CD8-positive, alpha-beta memory T cell (primary cell): Measurements from ENCODE around the gene CLDND2. TPM values are rescaled to one million over a fixed set of nuclear protein-coding genes. Genes with fewer than 3 reads are reported as not detected.
"Not testable (repeated sequence)": the region's sequence is repeated elsewhere in the genome, so short reads cannot be mapped to it uniquely, and the experiment has no call there.

ENCODE experiments used
- CTCF ChIA-PET: fragments of 350-600 bp; sonication (Branson Sonifier 250); formaldehyde crosslinking; loops from one replicate; lab custom pipeline; 2021; ENCODE audit warnings: antibody characterized with exemption; lab: Charles Lee
- POLR2A ChIA-PET: fragments of 350-600 bp; sonication (Branson Sonifier 250); formaldehyde crosslinking; loops from one replicate; lab custom pipeline; 2021; ENCODE audit warnings: antibody characterized with exemption; lab: Charles Lee
- DNase-seq, 5 donors: peaks; one replicate each; pipeline versions ENCODE4 v3.0.0 to v3.0.0-alpha.2; 2020 to 2022; ENCODE audit warnings: mixed read lengths in 1 of 5
- H3K27ac ChIP-seq: one replicate; pipeline ENCODE4 v1.7.0; 2013; ENCODE audit warnings: low read depth, mild to moderate bottlenecking, low read length, moderate library complexity
- H3K27me3 ChIP-seq: 2 replicates; pipeline ENCODE4 v1.7.0; 2013; ENCODE audit warnings: low read length, mild to moderate bottlenecking; ENCODE audit not compliant: insufficient read depth, poor library complexity, severe bottlenecking
- H3K36me3 ChIP-seq: 2 replicates; pipeline ENCODE4 v1.7.0; 2013; ENCODE audit warnings: mild to moderate bottlenecking, low read length, moderate library complexity; ENCODE audit not compliant: insufficient read depth
- H3K4me1 ChIP-seq: 2 replicates; pipeline ENCODE4 v1.7.0; 2013; ENCODE audit warnings: mild to moderate bottlenecking, low read length, moderate library complexity; ENCODE audit not compliant: insufficient read depth
- H3K4me3 ChIP-seq: 2 replicates; pipeline ENCODE4 v1.7.0; 2013; ENCODE audit warnings: mild to moderate bottlenecking, low read length
- H3K9me3 ChIP-seq: 2 replicates; pipeline ENCODE4 v1.7.0; 2013; ENCODE audit warnings: mild to moderate bottlenecking, low read length
- H3K27ac Mint-ChIP-seq, 8 donors: one replicate each; pipeline ENCODE4 v1.8.0; 2020 to 2021; ENCODE audit warnings: mixed read lengths in 8 of 8, mild to moderate bottlenecking in 6 of 8, inconsistent platforms in 3 of 8, moderate library complexity in 3 of 8
- H3K27me3 Mint-ChIP-seq, 2 donors: one replicate each; pipeline ENCODE4 v1.8.0; 2020 to 2021; ENCODE audit warnings: mixed read lengths in 2 of 2, mild to moderate bottlenecking in 1 of 2, moderate library complexity in 1 of 2
- H3K36me3 Mint-ChIP-seq, 3 donors: one replicate each; pipeline ENCODE4 v1.8.0; 2020 to 2021; ENCODE audit warnings: mixed read lengths in 3 of 3, inconsistent platforms in 1 of 3, mild to moderate bottlenecking in 1 of 3
- H3K4me1 Mint-ChIP-seq, 3 donors: one replicate each; pipeline ENCODE4 v1.8.0; 2020 to 2021; ENCODE audit warnings: mixed read lengths in 3 of 3, inconsistent platforms in 1 of 3, mild to moderate bottlenecking in 1 of 3
- H3K4me3 Mint-ChIP-seq, 7 donors: one replicate each; pipeline ENCODE4 v1.8.0; 2020 to 2021; ENCODE audit warnings: mixed read lengths in 7 of 7, mild to moderate bottlenecking in 6 of 7, moderate library complexity in 4 of 7, inconsistent platforms in 2 of 7
- H3K9me3 Mint-ChIP-seq, 5 donors: one replicate each; pipeline ENCODE4 v1.8.0; 2020 to 2022; ENCODE audit warnings: mixed read lengths in 5 of 5, mild to moderate bottlenecking in 3 of 5, moderate library complexity in 2 of 5, inconsistent platforms in 1 of 5
- polyA plus RNA-seq: library from polyadenylated mRNA; unstranded; fragments of 300-500 nt; fragmentation: Illumina TruSeq; gene quantifications from one replicate; pipeline ENCODE4 v1.2.3, GENCODE V29; 2021
- total RNA-seq, 2 experiments: library from RNA; stranded (reverse); gene quantifications; one replicate each; pipeline ENCODE4 v1.2.3, GENCODE V29; 2021

The CLDND2 gene
- total and polyA plus RNA-seq, 3 experiments from 2014 or later = 1.5 to 25.0 (median 24.9) TPM

- DNase-seq = no peak
- Histone ChIP-seq H3K4me3 (no peak overlapping the region), H3K27ac (no peak overlapping the region), H3K4me1 (no peaks in the 10 kb centered on the region), H3K27me3 (no peaks in the 10 kb centered on the region), H3K36me3 (no peaks in the 10 kb centered on the region), H3K9me3 (peaks cover 5% of the 10 kb centered on the region)
- Mint-ChIP-seq H3K27me3 (no peaks in the 10 kb centered on the region), H3K36me3 (peaks cover 0 to 19% (median 3%) of the 10 kb centered on the region in 3 donors), H3K4me1 (peaks cover 0 to 8% (median 7%) of the 10 kb centered on the region in 3 donors), H3K27ac (no peak overlapping the region), H3K4me3 (no peak overlapping the region), H3K9me3 (peaks cover 5 to 17% (median 14%) of the 10 kb centered on the region in 5 donors)
- ChIA-PET CTCF (interaction anchor here (1.1 to 3.1 kb wide), 2 partner anchors 19 to 64 kb away, joined by 3 to 10 read pairs; no protein-coding TSS in a partner anchor), POLR2A (no interaction called here)
Measured at GRCh38 chr19:51402117-51402516, 33.3 kb upstream of the CLDND2 start.

GRCh38 chr19:51399936-51400335, 31.1 kb upstream of the CLDND2 start:
- H3K36me3 Mint-ChIP-seq = peaks cover 0 to 19% (median 3%) of the 10 kb centered on the region in 3 donors
- H3K27ac Mint-ChIP-seq, POLR2A ChIA-PET, H3K27me3 Mint-ChIP-seq, H3K4me3 Mint-ChIP-seq, H3K4me3 ChIP-seq, H3K9me3 ChIP-seq, H3K27ac ChIP-seq, DNase-seq, H3K36me3 ChIP-seq, H3K27me3 ChIP-seq, H3K4me1 ChIP-seq: not testable (repeated sequence)
- peaks cover 5 to 15% (median 14%) of the 10 kb centered on the region in 5 donors for H3K9me3 Mint-ChIP-seq
- CTCF ChIA-PET = interaction anchor here (1.3 to 1.8 kb wide), 3 partner anchors 13 to 32 kb away, joined by 3 to 4 read pairs (median 3); partner anchors contain the start of gene LIM2
- peaks cover 14 to 21% (median 20%) of the 10 kb centered on the region in 3 donors for H3K4me1 Mint-ChIP-seq

GRCh38 chr19:51399231-51399630, 30.4 kb upstream of the CLDND2 start:
- H3K27ac ChIP-seq = no peak overlapping the region
- H3K27ac Mint-ChIP-seq = no peak overlapping the region
- H3K4me1 Mint-ChIP-seq = peaks cover 21 to 28% (median 27%) of the 10 kb centered on the region in 3 donors
- no peak overlapping the region for H3K4me3 ChIP-seq
- H3K27me3 Mint-ChIP-seq = peaks cover 0 to 2% of the 10 kb centered on the region in 2 donors
- no peaks in the 10 kb centered on the region for H3K36me3 ChIP-seq
- no peaks in the 10 kb centered on the region for H3K27me3 ChIP-seq
- ChIA-PET POLR2A (no interaction called here), CTCF (interaction anchor here (0.6 to 1.8 kb wide), 6 partner anchors 8 to 57 kb away, joined by 3 to 6 read pairs (median 3); partner anchors contain the start of genes LIM2 and VSIG10L)
- H3K36me3 Mint-ChIP-seq = peaks cover 0 to 19% (median 3%) of the 10 kb centered on the region in 3 donors
- peaks cover 5% of the 10 kb centered on the region for H3K9me3 ChIP-seq
- H3K9me3 Mint-ChIP-seq = peaks cover 5 to 15% (median 14%) of the 10 kb centered on the region in 5 donors
- no peak for DNase-seq
- peaks cover 12% of the 10 kb centered on the region for H3K4me1 ChIP-seq
- no peak overlapping the region for H3K4me3 Mint-ChIP-seq

GRCh38 chr19:51398096-51398704, 29.4 kb upstream of the CLDND2 start:
- Mint-ChIP-seq H3K36me3 (peaks cover 0 to 13% (median 3%) of the 10 kb centered on the region in 3 donors), H3K4me1 (peaks cover 28 to 34% (median 33%) of the 10 kb centered on the region in 3 donors), H3K27me3 (peaks cover 0 to 2% of the 10 kb centered on the region in 2 donors), H3K9me3 (peaks cover 5 to 13% (median 9%) of the 10 kb centered on the region in 5 donors), H3K4me3 (no peak overlapping the region), H3K27ac (peak overlapping the region in 3 of 8 donors; percentile 21 to 83 (median 22))
- ChIA-PET CTCF (interaction anchor here (0.6 to 2.0 kb wide), 9 partner anchors 12 to 1713 kb away, joined by 3 to 7 read pairs (median 3); partner anchors contain the start of gene VSIG10L), POLR2A (no interaction called here)
- Histone ChIP-seq H3K36me3 (no peaks in the 10 kb centered on the region), H3K4me3 (no peak overlapping the region), H3K27ac (no peak overlapping the region), H3K4me1 (peaks cover 17% of the 10 kb centered on the region), H3K27me3 (no peaks in the 10 kb centered on the region), H3K9me3 (peaks cover 5% of the 10 kb centered on the region)
- DNase-seq = peak in 1 of 5 donors; percentile 28

- H3K4me1 Mint-ChIP-seq = peaks cover 32 to 37% (median 36%) of the 10 kb centered on the region in 3 donors
- not testable (repeated sequence) for H3K4me3 ChIP-seq, H3K27ac ChIP-seq, H3K27me3 Mint-ChIP-seq, H3K27me3 ChIP-seq, H3K9me3 Mint-ChIP-seq, H3K9me3 ChIP-seq, DNase-seq, H3K36me3 Mint-ChIP-seq, H3K36me3 ChIP-seq, H3K4me3 Mint-ChIP-seq
- ChIA-PET POLR2A (interaction anchor here (0.7 kb wide), 1 partner anchor 28 kb away, joined by 13 read pairs; no protein-coding TSS in a partner anchor), CTCF (interaction anchor here (0.6 to 2.0 kb wide), 7 partner anchors 28 to 347 kb away, joined by 3 to 7 read pairs (median 3); no protein-coding TSS in a partner anchor)
- H3K27ac Mint-ChIP-seq = peak overlapping the region in 3 of 8 donors; percentile 70 to 78 (median 74)
- peaks cover 17% of the 10 kb centered on the region for H3K4me1 ChIP-seq
Measured at GRCh38 chr19:51397453-51397852, 28.6 kb upstream of the CLDND2 start.

- H3K4me1 Mint-ChIP-seq = peaks cover 37 to 42% (median 40%) of the 10 kb centered on the region in 3 donors
- ChIA-PET CTCF (interaction anchor here (0.7 to 3.3 kb wide), 6 partner anchors 21 to 55 kb away, joined by 3 to 10 read pairs (median 6); partner anchors contain the start of genes CLDND2, NKG7 and VSIG10L), POLR2A (interaction anchor here (1.6 to 3.2 kb wide), 3 partner anchors 24 to 28 kb away, joined by 8 to 18 read pairs (median 17); partner anchors contain the start of genes CLDND2 and NKG7)
- no peaks in the 10 kb centered on the region for H3K36me3 Mint-ChIP-seq
- Histone ChIP-seq H3K36me3 (no peaks in the 10 kb centered on the region), H3K4me3 (no peak overlapping the region), H3K27ac (no peak overlapping the region), H3K27me3 (no peaks in the 10 kb centered on the region), H3K4me1 (peaks cover 17% of the 10 kb centered on the region), H3K9me3 (no peaks in the 10 kb centered on the region)
- peaks cover 0 to 2% of the 10 kb centered on the region in 2 donors for H3K27me3 Mint-ChIP-seq
- H3K9me3 Mint-ChIP-seq = no peaks in the 10 kb centered on the region
- H3K27ac Mint-ChIP-seq = peak overlapping the region in 7 of 8 donors; percentile 12 to 97 (median 87)
- peak overlapping the region in 1 of 7 donors; percentile 22 for H3K4me3 Mint-ChIP-seq
- no peak for DNase-seq
Measured at GRCh38 chr19:51396175-51396574, 27.4 kb upstream of the CLDND2 start.

- Mint-ChIP-seq H3K27ac (peak overlapping the region; percentile 86 to 98 (median 94)), H3K27me3 (peaks cover 0 to 2% of the 10 kb centered on the region in 2 donors), H3K36me3 (no peaks in the 10 kb centered on the region), H3K4me3 (peak overlapping the region; percentile 80 to 90 (median 85)), H3K9me3 (no peaks in the 10 kb centered on the region), H3K4me1 (peaks cover 45 to 53% (median 48%) of the 10 kb centered on the region in 3 donors)
- POLR2A ChIA-PET = interaction anchor here (0.7 to 3.2 kb wide), 4 partner anchors 13 to 26 kb away, joined by 3 to 18 read pairs (median 10); partner anchors contain the start of genes CLDND2 and NKG7
- Histone ChIP-seq H3K4me1 (peaks cover 17% of the 10 kb centered on the region), H3K9me3 (no peaks in the 10 kb centered on the region), H3K4me3 (peak overlapping the region; percentile 70), H3K27ac (peak overlapping the region; percentile 78), H3K36me3 (no peaks in the 10 kb centered on the region), H3K27me3 (no peaks in the 10 kb centered on the region)
- peak; percentile 85 to 91 (median 85) for DNase-seq
- CTCF ChIA-PET = interaction anchor here (0.9 to 3.3 kb wide), 5 partner anchors 9 to 53 kb away, joined by 3 to 10 read pairs (median 4); partner anchors contain the start of genes NKG7 and VSIG10L
Measured at GRCh38 chr19:51394050-51394836, 25.4 kb upstream of the CLDND2 start.
